Measurements from ENCODE around the gene EEF1AKMT3. TPM values are rescaled to one million over a fixed set of nuclear protein-coding genes. Genes with fewer than 3 reads are reported as not detected.

The EEF1AKMT3 gene
- total RNA-seq, 2 donors from 2014 or later: 3.4 to 4.8 TPM

DNA sequence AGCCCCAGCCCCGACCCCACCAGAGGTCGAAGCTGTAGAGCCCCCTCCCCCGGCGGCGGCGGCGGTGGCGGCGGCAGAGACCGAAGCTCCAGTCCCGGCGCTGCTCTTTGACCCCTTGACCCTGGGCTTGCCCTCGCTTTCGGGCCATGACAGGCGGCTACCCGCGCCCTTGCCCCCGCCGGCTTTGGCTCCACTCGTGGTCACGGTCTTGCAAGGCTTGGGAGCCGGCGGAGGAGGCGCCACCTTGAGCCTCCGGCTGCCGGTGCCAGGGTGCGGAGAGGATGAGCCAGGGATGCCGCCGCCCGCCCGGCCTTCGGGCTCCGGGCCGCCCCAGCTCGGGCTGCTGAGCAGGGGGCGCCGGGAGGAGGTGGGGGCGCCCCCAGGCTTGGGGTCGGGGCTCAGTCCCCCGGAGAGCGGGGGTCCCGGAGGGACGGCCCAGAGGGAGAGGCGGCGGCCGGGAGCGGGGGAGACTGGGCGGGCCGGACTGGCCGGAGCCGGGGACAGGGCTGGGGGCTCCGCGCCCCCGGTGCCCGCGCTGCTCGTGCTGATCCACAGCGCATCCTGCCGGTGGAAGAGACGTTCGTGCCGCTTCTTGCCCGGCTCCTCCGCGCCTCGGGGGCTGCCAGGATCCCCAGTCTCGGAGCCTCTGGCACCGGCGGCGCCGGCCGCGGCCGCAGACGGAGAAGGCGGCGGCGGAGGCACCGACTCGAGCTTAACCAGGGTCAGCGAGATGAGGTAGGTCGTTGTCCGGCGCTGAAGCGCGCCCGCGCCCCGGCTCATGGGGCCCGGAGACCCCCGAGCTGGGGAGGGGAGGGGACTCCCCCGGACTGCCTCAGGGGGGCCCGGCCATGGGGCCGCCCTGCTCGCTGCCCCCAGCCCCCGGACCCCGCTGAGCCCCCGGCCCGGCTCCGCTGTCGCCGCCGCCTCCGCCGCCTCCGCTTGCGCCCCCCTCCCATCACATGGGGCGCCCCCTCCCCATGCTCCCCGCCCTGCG, 34.6 kb upstream of the EEF1AKMT3 start:
- Histone ChIP-seq H3K4me3 (peak overlapping the region; percentile 5), H3K9me3 (no peaks in the 10 kb centered on the region), H3K27me3 (peaks cover 58% of the 10 kb centered on the region), H3K36me3 (no peaks in the 10 kb centered on the region), H3K27ac (no peak overlapping the region), H3K4me1 (peaks cover 5% of the 10 kb centered on the region), H3K9ac (ENCODE audit: low read depth in 2 of 2, low read length in 2 of 2) (no peak overlapping the region)
- TF ChIP-seq, protein P1, sequence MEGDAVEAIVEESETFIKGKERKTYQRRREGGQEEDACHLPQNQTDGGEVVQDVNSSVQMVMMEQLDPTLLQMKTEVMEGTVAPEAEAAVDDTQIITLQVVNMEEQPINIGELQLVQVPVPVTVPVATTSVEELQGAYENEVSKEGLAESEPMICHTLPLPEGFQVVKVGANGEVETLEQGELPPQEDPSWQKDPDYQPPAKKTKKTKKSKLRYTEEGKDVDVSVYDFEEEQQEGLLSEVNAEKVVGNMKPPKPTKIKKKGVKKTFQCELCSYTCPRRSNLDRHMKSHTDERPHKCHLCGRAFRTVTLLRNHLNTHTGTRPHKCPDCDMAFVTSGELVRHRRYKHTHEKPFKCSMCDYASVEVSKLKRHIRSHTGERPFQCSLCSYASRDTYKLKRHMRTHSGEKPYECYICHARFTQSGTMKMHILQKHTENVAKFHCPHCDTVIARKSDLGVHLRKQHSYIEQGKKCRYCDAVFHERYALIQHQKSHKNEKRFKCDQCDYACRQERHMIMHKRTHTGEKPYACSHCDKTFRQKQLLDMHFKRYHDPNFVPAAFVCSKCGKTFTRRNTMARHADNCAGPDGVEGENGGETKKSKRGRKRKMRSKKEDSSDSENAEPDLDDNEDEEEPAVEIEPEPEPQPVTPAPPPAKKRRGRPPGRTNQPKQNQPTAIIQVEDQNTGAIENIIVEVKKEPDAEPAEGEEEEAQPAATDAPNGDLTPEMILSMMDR (IDR thresholded peaks at IDR 0.05): no peak
- intact Hi-C loops (cut with DNase I): no loop called here
- no peak for DNase-seq

DNA sequence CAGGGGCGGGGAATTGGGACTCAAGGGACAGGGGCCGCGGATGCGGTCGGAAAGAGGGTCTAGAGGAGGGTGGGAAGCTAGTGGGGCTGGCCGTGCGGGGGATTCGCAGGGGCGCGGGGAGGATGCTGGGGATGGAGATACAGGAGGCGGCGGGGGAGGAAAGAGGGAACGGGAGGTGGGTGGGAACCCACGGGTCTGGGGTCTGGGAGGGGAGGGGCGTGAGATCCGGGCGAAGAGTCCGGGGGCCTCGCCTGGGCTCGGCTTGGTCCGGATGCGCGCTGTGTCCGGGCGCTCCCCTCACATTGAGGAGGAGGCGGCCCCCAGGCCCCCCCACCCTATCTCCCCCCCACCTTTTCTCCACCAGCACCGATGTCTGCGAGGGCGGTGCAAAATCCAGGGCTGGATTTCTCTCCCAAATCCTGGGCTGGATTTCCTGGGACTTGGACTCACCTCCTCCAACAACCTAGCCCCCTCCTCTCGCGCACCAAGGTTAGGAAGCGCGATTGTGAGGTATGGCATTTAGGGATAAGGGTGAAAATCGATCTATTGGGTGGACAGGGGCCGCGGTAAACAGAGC, 33.7 kb upstream of the EEF1AKMT3 start, which contains the start of gene AGAP2:
Gene AGAP2 (minus strand): TSS at position 82 of the 577 bp plus-strand sequence. CDS start 496 bp downstream, outside the sequence.
- Histone ChIP-seq H3K4me1 (peaks cover 5% of the 10 kb centered on the region), H3K27ac (no peak within 1 kb of the TSS), H3K27me3 (peaks cover 58% of the 10 kb centered on the region), H3K36me3 (no peaks in the 10 kb centered on the region), H3K4me3 (peak within 1 kb of the TSS; percentile 5), H3K9me3 (no peaks in the 10 kb centered on the region), H3K9ac (ENCODE audit: low read depth in 2 of 2, low read length in 2 of 2) (no peak within 1 kb of the TSS)
- DNase-seq: no peak
- TF ChIP-seq, protein P1 (IDR thresholded peaks at IDR 0.05): no peak
- intact Hi-C loops (cut with DNase I): no loop called here

DNA sequence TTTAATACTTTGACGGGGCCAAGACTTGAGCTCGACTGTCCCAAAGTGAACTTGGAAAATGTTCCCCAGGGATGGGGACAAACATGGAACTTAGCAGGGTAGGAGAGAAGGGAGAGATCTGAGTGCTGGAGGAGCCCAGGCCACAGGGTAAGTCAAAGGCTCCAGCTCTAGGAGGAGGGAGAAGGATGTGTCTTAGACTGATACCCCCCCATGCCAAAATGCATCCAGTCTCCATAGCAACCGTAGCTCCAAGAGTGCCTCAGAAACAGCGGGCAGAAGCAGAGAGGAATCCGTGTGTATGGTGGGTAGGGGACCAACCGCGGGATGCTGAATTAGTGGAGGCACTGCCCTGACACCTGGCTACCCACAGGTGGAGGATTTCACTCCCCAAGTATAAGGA, 33.0 kb upstream of the EEF1AKMT3 start:
- H3K9me3 ChIP-seq: no peaks in the 10 kb centered on the region
- no peak overlapping the region for H3K9ac ChIP-seq (ENCODE audit: low read depth in 2 of 2, low read length in 2 of 2)
- TF ChIP-seq, protein P1 (IDR thresholded peaks at IDR 0.05): no peak
- H3K27ac ChIP-seq: no peak overlapping the region
- H3K4me1 ChIP-seq: peaks cover 5% of the 10 kb centered on the region
- no peak overlapping the region for H3K4me3 ChIP-seq
- intact Hi-C loops (cut with DNase I): no loop called here
- DNase-seq: no peak
- H3K36me3 ChIP-seq: no peaks in the 10 kb centered on the region
- peaks cover 58% of the 10 kb centered on the region for H3K27me3 ChIP-seq

DNA sequence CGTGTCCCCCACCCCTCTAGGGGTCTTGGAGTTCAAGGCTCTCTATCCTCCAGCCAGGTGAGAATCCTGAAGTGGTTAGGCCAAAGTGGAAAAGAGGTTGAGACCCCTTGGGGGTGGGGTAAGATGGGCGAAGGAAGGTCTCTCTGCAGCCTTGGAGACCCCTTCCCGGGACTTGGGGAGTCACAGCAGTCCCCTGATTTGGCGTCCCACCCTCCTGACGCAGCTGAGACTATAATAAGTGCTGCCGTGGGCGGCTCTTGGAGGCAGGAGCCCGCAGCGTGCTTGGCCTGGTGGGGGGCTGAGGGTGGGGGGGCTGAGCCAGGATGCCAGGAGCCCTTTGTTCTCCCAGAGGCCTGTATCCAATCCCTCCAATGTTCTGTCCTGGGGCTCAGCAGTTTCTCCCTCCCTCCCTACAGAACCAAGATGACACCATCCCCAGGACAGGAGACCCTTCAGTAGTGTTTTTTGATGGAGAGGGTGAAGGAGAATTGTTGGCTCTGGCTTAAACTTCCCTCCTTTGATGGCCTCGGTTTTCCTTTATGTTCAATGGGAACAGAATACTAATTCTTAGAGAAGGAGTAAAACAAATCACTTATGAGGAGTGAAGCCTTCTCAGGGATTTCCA, 32.4 kb upstream of the EEF1AKMT3 start:
- no peak for DNase-seq
- H3K27me3 ChIP-seq: peaks cover 58% of the 10 kb centered on the region
- H3K36me3 ChIP-seq: no peaks in the 10 kb centered on the region
- TF ChIP-seq, protein P1 (IDR thresholded peaks at IDR 0.05): no peak
- H3K9ac ChIP-seq (ENCODE audit: low read depth in 2 of 2, low read length in 2 of 2): no peak overlapping the region
- H3K27ac ChIP-seq: no peak overlapping the region
- no peaks in the 10 kb centered on the region for H3K9me3 ChIP-seq
- H3K4me1 ChIP-seq: peaks cover 5% of the 10 kb centered on the region
- intact Hi-C loops (cut with DNase I): no loop called here
- no peak overlapping the region for H3K4me3 ChIP-seq

DNA sequence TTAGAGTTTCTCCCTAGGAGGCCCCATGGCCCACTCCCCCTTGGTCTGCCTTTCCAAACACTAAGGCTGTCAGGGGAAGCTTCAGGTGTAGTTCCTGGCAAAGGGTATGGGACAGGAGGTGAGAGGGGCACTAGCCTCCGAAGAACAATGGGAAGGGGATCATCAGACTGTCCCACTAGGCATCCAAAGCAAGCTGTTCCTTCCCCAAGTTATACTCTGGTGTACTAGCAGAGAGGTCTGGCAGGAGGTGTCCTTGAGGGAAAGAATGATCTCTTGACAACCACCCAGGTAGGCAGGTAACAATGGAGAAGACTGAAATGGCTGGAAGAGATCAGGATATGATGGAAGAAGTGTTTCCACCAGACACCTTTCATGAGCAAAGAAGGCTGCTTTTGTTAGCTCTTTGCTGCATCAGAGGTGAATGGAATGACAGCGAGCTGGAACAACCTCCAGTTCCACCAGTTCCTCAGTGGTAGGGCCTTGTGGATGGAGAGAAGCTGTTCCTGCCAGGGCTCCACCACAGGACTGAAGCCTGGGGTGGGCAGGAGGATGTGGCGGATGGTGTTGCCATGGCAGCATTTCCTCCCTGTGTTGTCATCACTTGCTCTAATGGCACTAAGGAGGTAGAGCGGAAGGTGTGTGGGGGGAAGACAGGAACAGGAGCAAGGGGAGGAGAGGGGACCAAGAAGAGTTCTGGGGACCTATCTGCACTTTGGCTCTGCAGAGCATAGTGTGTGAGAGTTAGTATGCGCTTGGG, 31.6 kb upstream of the EEF1AKMT3 start:
- intact Hi-C loops (cut with DNase I): no loop called here
- DNase-seq: no peak
- TF ChIP-seq, protein P1 (IDR thresholded peaks at IDR 0.05): no peak
- Histone ChIP-seq H3K36me3 (no peaks in the 10 kb centered on the region), H3K27me3 (peaks cover 51% of the 10 kb centered on the region), H3K4me3 (peak overlapping the region; percentile 21), H3K9ac (ENCODE audit: low read depth in 2 of 2, low read length in 2 of 2) (peak overlapping the region in 1 of 2 donors; percentile 10), H3K4me1 (peaks cover 5% of the 10 kb centered on the region), H3K27ac (no peak overlapping the region), H3K9me3 (no peaks in the 10 kb centered on the region)

All from colonic mucosa (tissue), 4 donors.